Epithelial cell of umbilical artery (primary cell): ENCODE measurements around the gene LPO. TPM values are rescaled to one million over a fixed set of nuclear protein-coding genes. Genes with fewer than 3 reads are reported as not detected.

Experiments used
- total RNA-seq: library from RNA; depleted of rRNA; stranded (reverse); fragments of >200 nt; gene quantifications from 2 replicates; pipeline ENCODE4 v1.2.3, GENCODE V29; 2014

The LPO gene
- total RNA-seq: not detected in 2 replicates

DNA sequence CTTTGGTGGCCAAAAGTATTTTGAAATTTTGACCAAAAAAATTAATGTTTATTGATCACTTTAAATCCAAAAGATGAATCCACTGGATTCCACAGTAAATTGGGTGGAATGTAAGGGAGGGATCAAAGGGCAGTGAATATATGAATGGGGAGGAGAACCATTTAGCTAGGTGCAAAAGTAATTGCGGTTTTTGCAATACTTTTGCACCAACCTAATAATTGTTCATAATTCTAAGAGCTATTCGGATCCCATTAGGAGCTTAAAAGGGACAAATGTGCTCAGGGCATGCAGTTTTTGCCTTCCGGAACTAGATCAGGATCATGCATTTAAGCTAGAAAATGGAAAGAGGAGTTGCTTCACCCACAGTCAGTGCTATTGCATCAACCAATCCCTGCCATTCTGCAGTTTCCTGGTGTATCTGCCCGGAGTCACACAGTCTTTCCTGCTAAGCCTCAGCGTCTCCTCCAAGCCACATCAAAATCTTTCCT is at the start of gene LPO:
LPO (plus strand) TSS at position 438 of the 488 bp plus-strand sequence. CDS start 4,396 bp downstream, outside the sequence.

DNA sequence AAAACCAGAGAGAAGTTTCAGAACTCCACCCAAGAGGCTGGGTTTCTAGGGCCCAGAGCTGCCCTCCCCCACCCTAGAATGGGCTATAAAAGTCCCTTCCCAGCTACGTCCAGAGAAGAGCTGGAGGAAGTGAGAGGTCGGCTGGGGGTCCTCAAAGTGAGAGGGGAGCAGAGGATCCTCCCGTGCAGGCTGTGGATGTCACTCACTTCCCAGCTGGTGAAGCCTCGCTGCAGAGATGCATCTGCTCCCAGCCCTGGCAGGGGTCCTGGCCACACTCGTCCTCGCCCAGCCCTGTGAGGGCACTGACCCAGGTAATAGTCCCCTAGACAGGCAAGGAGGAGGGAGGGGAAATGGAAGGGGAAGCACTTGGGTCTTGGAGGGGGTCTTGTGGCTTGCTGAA is 45.8 kb upstream of the LPO start, which contains the start of gene EPX:
EPX (plus strand) TSS at position 115 of the 400 bp plus-strand sequence; CDS start at position 236, 121 bp downstream.

DNA sequence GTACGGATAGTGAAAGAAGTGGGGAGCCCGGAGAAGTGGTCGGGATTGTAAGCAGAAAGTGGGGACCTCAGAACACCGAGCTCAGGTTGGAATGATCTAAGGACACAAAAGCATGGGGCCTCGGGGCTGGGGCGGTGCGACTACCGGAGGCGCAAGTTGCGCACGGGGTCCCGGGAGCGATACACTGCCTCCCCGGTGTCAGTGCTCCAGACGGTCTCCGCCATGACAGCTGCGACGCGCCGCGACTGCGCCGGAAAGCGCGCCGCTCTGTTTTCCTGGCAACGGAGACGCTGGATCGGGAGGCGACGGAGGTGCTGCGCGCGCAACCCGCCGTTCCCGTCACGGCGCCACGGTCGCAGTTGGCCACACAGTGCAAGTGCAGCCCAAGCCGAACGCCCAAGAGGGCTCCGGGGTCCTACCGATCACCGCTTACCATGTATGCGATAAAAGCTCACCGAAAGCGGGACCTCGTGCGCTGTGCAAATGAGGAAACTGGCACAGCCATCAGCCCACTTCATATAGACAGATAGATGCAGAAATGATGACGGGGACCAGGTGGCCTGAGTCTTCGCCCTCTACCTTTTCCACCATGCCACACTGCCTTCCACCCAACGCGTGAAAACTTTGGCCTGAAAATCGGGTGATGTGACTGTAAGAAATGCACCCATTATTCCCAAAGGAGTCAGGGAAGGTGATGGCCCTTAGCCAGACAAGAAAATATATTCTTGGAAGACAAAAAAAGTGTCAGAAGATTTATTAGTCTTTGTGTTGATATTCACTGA is 19.2 kb upstream of the LPO start, which contains the start of gene MKS1:
MKS1 (minus strand) TSS at position 249 of the 782 bp plus-strand sequence; CDS start at position 224, 25 bp downstream.

DNA sequence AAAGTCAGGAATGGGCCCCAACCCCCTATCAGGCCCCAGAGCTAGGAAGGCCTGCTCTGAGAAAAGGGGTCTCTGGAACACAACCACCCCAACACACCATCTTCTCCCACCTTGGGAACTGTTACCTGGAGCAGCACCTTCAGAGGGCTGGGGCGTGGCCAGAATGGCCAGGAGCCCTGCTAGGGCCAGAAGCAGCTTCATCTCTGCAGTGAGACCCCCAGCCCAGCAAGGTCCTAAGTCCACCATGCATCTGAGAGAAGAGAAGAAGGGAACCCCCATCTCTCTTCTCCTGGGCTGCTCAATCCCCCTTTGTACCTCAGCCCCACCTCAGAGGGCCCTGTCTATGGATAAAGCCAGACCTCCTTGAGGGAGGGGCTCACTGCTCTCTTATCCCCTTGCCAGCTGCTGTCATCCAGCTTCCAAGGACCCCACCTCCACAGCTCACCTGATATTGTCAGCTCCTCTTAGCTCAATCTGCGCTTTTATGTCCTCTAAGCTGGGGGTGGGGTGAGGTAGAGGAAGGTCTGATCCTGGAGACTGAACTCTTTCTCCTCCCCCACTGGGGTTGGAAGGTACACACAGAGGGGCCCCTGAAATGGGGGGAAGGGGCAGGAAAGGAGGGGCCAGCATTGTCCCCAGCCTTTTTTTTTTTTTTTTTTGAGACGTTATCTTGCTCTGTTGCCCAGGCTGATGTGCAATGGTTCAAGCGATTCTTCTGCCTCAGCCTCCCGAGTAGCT is 42.3 kb downstream of the LPO start, which contains the start of gene MPO:
MPO (minus strand) TSS at position 456 of the 738 bp plus-strand sequence; CDS start at position 279, 177 bp downstream.

Other genes starting within 250 kb of the LPO start
- 541 and 878 TPM in 2 replicates for gene SRSF1, start 231.3 kb upstream of the LPO start, total RNA-seq
- 7.8 and 11.6 TPM in 2 replicates for gene DYNLL2, start 155.2 kb upstream of the LPO start, total RNA-seq
- not detected in 2 replicates for gene OR4D1, start 90.2 kb upstream of the LPO start, total RNA-seq
- gene OR4D2, start 71.6 kb upstream of the LPO start, total RNA-seq: not detected in 2 replicates
- gene EPX, start 45.9 kb upstream of the LPO start, total RNA-seq: not detected in 2 replicates
- 11.4 and 15.2 TPM in 2 replicates for gene MKS1, start 19.3 kb upstream of the LPO start, total RNA-seq
- gene MPO, start 42.4 kb downstream of the LPO start, total RNA-seq: not detected in 2 replicates
- gene TSPOAP1, start 90.2 kb downstream of the LPO start, total RNA-seq: not detected in 2 replicates
- gene SUPT4H1, start 113.6 kb downstream of the LPO start, total RNA-seq: 49.4 and 71.9 TPM in 2 replicates
- 0.15 TPM in 1 of 2 replicates, not detected in the other for gene RNF43, start 178.9 kb downstream of the LPO start, total RNA-seq
- under 0.01 TPM in 2 replicates for gene HSF5, start 249.8 kb downstream of the LPO start, total RNA-seq